HepG2 (cell line): ENCODE measurements around the gene ARPC1B. TPM values are rescaled to one million over a fixed set of nuclear protein-coding genes. Genes with fewer than 3 reads are reported as not detected.

ENCODE experiments used
- ELF3 ChIP-seq: IDR thresholded peaks from 2 replicates; pipeline ENCODE4 v1.6.1; 2016; ENCODE audit warnings: missing genetic modification reagents, missing compliant biosample characterization
- FOXK2 ChIP-seq: fragments of 450-650 bp; IDR thresholded peaks from 2 replicates; pipeline ENCODE4 v1.6.1; 2016
- KMT2A ChIP-seq: sonication (generic); formaldehyde crosslinking; IDR thresholded peaks from 2 replicates; pipeline ENCODE4 v1.4.0; 2020; ENCODE audit warnings: missing genetic modification reagents
- NBN ChIP-seq: fragments of 450-650 bp; conservative IDR thresholded peaks from 2 replicates; pipeline ENCODE4 v1.6.1; 2017
- NFE2 ChIP-seq: sonication (generic); formaldehyde crosslinking; IDR thresholded peaks from 2 replicates; pipeline ENCODE4 v1.4.0; 2020; ENCODE audit warnings: missing genetic modification reagents
- PHF5A ChIP-seq: IDR thresholded peaks from one replicate; pipeline ENCODE4 v1.6.1; 2018; ENCODE audit warnings: low read depth, missing genetic modification reagents; ENCODE audit not compliant: unreplicated experiment
- RARA ChIP-seq: IDR thresholded peaks from 2 replicates; pipeline ENCODE4 v1.6.1; 2016; ENCODE audit warnings: missing genetic modification reagents, missing compliant biosample characterization
- RXRB ChIP-seq: IDR thresholded peaks from 2 replicates; pipeline ENCODE4 v1.6.1; 2016; ENCODE audit warnings: borderline replicate concordance, missing genetic modification reagents, missing compliant biosample characterization
- TMF1 ChIP-seq: sonication (generic); formaldehyde crosslinking; IDR thresholded peaks from 2 replicates; pipeline ENCODE4 v1.8.1; 2022; ENCODE audit warnings: low read depth, missing genetic modification reagents
- YEATS4 ChIP-seq: sonication (generic); formaldehyde crosslinking; IDR thresholded peaks from 2 replicates; pipeline ENCODE4 v1.4.0; 2020; ENCODE audit warnings: missing genetic modification reagents, borderline replicate concordance
- ZFP82 ChIP-seq: sonication (generic); formaldehyde crosslinking; IDR thresholded peaks from 2 replicates; pipeline ENCODE4 v1.5.1; 2020; ENCODE audit warnings: mild to moderate bottlenecking, missing genetic modification reagents, borderline replicate concordance
- ZNF558 ChIP-seq: sonication (generic); formaldehyde crosslinking; IDR thresholded peaks from 2 replicates; pipeline ENCODE4 v1.9.0; 2022; ENCODE audit warnings: mild to moderate bottlenecking, missing genetic modification reagents, borderline replicate concordance
- ZNF775 ChIP-seq: sonication (generic); formaldehyde crosslinking; IDR thresholded peaks from 2 replicates; pipeline ENCODE4 v1.4.0; 2020; ENCODE audit warnings: missing genetic modification reagents, mild to moderate bottlenecking, moderate library complexity, borderline replicate concordance
- ZNF790 ChIP-seq: sonication (generic); formaldehyde crosslinking; IDR thresholded peaks from 2 replicates; pipeline ENCODE4 v1.8.0; 2022; ENCODE audit warnings: missing genetic modification reagents, mild to moderate bottlenecking, borderline replicate concordance
- ZNF883 ChIP-seq: sonication (generic); formaldehyde crosslinking; IDR thresholded peaks from 2 replicates; pipeline ENCODE4 v1.5.1; 2020; ENCODE audit warnings: mild to moderate bottlenecking, missing genetic modification reagents; ENCODE audit errors: not compliant biosample characterization
- polyA plus RNA-seq, 8 experiments: library from polyadenylated mRNA; depleted of rRNA in 3 of 8; stranded (reverse) in 7 of 8; unstranded in 1 of 8; fragments of >200 nt; fragmentation: Illumina TruSeq in 4 of 8; extraction: Trizol in 4 of 8; gene quantifications; 2 replicates each; pipeline versions ENCODE4 v1.2.1 to v1.2.3, GENCODE V29; 2011 to 2016; ENCODE audit warnings: low read depth in 4 of 8, missing spikeins in 1 of 8, mixed read lengths in 1 of 8; ENCODE audit not compliant: insufficient read depth in 1 of 8
- total RNA-seq, 5 experiments: library from RNA; depleted of rRNA; stranded (reverse); fragments of >200 nt; fragmentation: Illumina TruSeq; extraction: Trizol; gene quantifications; 2 replicates each; pipeline ENCODE4 v1.2.3, GENCODE V29; 2016; ENCODE audit warnings: low read depth in 1 of 5
- TF ChIP-seq, protein P1 (sequence below): sonication (generic); formaldehyde crosslinking; IDR thresholded peaks from 2 replicates; pipeline ENCODE4 v1.4.0; 2020; ENCODE audit warnings: mild to moderate bottlenecking, missing genetic modification reagents, borderline replicate concordance
- TF ChIP-seq, protein P2 (sequence below), 2 experiments: sonication (generic) in 1 of 2; formaldehyde crosslinking in 1 of 2; IDR thresholded peaks; 2 replicates each; pipeline versions ENCODE4 v1.4.0 to v1.6.1; 2018 to 2020; ENCODE audit warnings: missing genetic modification reagents in 2 of 2, borderline replicate concordance in 1 of 2, low read depth in 1 of 2, mild to moderate bottlenecking in 1 of 2, missing biosample characterization in 1 of 2
- TF ChIP-seq, protein P3 (sequence below): sonication (generic); formaldehyde crosslinking; IDR thresholded peaks from 2 replicates; pipeline ENCODE4 v1.4.0; 2020; ENCODE audit warnings: missing genetic modification reagents

Gene ARPC1B
- total and polyA plus RNA-seq, 2 of the 13 experiments (the other 11 are each of a cell fraction or from before 2014, with no cell fraction given): 72.9 to 89.1 TPM

DNA sequence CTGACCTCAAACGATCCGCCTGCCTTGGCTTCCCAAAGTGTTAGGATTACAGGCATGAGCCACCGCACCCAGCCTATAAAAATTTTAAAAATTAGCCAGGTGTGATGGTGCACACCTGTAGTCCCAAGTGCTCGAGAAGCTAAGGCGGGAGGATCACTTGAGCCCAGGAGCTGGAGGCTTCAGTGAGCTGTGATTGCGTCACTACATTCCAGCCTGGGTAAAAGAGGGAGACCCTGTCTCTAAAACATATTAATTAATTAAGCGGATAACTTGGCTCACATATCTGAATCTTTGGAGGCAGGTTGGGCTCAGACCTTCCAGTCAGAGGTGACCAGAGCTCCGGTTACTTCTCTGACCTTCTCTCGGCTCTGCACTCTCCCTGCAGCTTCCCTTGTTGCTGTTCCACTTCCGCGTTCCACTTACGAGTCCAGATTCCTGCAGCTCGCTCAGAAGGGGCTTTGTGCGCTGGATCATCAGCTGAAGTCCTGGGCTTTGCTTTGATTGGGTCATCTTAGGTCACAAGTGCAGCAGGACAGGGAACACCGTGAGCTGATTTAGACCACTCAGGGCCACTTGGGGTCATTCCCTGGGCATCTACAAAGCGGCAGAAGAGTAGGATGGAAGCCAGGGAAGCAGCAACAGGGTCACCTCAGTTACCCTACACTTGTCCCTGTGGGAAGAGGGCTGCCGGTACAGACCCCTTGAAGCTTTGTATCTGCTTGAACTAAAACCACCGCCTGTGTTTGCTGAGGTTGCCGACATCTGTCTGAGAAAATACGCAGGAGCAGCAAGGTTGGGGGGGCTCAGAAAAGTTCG is 2.0 kb upstream of the ARPC1B start (continued):
- TF ChIP-seq, protein P1, sequence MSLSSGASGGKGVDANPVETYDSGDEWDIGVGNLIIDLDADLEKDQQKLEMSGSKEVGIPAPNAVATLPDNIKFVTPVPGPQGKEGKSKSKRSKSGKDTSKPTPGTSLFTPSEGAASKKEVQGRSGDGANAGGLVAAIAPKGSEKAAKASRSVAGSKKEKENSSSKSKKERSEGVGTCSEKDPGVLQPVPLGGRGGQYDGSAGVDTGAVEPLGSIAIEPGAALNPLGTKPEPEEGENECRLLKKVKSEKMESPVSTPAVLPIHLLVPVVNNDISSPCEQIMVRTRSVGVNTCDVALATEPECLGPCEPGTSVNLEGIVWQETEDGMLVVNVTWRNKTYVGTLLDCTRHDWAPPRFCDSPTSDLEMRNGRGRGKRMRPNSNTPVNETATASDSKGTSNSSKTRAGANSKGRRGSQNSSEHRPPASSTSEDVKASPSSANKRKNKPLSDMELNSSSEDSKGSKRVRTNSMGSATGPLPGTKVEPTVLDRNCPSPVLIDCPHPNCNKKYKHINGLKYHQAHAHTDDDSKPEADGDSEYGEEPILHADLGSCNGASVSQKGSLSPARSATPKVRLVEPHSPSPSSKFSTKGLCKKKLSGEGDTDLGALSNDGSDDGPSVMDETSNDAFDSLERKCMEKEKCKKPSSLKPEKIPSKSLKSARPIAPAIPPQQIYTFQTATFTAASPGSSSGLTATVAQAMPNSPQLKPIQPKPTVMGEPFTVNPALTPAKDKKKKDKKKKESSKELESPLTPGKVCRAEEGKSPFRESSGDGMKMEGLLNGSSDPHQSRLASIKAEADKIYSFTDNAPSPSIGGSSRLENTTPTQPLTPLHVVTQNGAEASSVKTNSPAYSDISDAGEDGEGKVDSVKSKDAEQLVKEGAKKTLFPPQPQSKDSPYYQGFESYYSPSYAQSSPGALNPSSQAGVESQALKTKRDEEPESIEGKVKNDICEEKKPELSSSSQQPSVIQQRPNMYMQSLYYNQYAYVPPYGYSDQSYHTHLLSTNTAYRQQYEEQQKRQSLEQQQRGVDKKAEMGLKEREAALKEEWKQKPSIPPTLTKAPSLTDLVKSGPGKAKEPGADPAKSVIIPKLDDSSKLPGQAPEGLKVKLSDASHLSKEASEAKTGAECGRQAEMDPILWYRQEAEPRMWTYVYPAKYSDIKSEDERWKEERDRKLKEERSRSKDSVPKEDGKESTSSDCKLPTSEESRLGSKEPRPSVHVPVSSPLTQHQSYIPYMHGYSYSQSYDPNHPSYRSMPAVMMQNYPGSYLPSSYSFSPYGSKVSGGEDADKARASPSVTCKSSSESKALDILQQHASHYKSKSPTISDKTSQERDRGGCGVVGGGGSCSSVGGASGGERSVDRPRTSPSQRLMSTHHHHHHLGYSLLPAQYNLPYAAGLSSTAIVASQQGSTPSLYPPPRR: no peak
- peak; percentile 95 for TF ChIP-seq FOXK2
- TF ChIP-seq, protein P2, sequence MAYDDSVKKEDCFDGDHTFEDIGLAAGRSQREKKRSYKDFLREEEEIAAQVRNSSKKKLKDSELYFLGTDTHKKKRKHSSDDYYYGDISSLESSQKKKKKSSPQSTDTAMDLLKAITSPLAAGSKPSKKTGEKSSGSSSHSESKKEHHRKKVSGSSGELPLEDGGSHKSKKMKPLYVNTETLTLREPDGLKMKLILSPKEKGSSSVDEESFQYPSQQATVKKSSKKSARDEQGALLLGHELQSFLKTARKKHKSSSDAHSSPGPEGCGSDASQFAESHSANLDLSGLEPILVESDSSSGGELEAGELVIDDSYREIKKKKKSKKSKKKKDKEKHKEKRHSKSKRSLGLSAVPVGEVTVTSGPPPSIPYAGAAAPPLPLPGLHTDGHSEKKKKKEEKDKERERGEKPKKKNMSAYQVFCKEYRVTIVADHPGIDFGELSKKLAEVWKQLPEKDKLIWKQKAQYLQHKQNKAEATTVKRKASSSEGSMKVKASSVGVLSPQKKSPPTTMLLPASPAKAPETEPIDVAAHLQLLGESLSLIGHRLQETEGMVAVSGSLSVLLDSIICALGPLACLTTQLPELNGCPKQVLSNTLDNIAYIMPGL (CRISPR knock-in tag; IDR thresholded peaks at IDR 0.05; ENCODE audit: borderline replicate concordance in 1 of 2, low read depth in 1 of 2): peak; percentile 50 to 56; a peak in 2 of 4 replicates
- peak; percentile 99 for TF ChIP-seq RXRB (CRISPR knock-in tag)
- TF ChIP-seq PHF5A (CRISPR knock-in tag): no peak
- no peak for TF ChIP-seq NFE2
- peak; percentile 81 for TF ChIP-seq KMT2A (CRISPR knock-in tag)
- no peak for TF ChIP-seq NBN
- no peak for TF ChIP-seq ZNF790 (CRISPR knock-in tag)
- TF ChIP-seq ZFP82 (CRISPR knock-in tag): no peak
- TF ChIP-seq ZNF883 (CRISPR knock-in tag): no peak
- TF ChIP-seq ELF3 (CRISPR knock-in tag): peak; percentile 100
- TF ChIP-seq YEATS4 (CRISPR knock-in tag): no peak
- no peak for TF ChIP-seq ZNF558 (CRISPR knock-in tag)
- TF ChIP-seq, protein P3, sequence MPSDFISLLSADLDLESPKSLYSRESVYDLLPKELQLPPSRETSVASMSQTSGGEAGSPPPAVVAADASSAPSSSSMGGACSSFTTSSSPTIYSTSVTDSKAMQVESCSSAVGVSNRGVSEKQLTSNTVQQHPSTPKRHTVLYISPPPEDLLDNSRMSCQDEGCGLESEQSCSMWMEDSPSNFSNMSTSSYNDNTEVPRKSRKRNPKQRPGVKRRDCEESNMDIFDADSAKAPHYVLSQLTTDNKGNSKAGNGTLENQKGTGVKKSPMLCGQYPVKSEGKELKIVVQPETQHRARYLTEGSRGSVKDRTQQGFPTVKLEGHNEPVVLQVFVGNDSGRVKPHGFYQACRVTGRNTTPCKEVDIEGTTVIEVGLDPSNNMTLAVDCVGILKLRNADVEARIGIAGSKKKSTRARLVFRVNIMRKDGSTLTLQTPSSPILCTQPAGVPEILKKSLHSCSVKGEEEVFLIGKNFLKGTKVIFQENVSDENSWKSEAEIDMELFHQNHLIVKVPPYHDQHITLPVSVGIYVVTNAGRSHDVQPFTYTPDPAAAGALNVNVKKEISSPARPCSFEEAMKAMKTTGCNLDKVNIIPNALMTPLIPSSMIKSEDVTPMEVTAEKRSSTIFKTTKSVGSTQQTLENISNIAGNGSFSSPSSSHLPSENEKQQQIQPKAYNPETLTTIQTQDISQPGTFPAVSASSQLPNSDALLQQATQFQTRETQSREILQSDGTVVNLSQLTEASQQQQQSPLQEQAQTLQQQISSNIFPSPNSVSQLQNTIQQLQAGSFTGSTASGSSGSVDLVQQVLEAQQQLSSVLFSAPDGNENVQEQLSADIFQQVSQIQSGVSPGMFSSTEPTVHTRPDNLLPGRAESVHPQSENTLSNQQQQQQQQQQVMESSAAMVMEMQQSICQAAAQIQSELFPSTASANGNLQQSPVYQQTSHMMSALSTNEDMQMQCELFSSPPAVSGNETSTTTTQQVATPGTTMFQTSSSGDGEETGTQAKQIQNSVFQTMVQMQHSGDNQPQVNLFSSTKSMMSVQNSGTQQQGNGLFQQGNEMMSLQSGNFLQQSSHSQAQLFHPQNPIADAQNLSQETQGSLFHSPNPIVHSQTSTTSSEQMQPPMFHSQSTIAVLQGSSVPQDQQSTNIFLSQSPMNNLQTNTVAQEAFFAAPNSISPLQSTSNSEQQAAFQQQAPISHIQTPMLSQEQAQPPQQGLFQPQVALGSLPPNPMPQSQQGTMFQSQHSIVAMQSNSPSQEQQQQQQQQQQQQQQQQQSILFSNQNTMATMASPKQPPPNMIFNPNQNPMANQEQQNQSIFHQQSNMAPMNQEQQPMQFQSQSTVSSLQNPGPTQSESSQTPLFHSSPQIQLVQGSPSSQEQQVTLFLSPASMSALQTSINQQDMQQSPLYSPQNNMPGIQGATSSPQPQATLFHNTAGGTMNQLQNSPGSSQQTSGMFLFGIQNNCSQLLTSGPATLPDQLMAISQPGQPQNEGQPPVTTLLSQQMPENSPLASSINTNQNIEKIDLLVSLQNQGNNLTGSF (CRISPR knock-in tag): no peak
- TF ChIP-seq ZNF775 (CRISPR knock-in tag): no peak
- TF ChIP-seq RARA (CRISPR knock-in tag): peak; percentile 90
- no peak for TF ChIP-seq TMF1
